K562 (cell line): ENCODE data around the gene FAM131C. TPM values are rescaled to one million over a fixed set of nuclear protein-coding genes. Genes with fewer than 3 reads are reported as not detected.

Experiments used
- CBFA2T3 ChIP-seq: fragments of 450-650 bp; IDR thresholded peaks from 2 replicates; pipeline ENCODE4 v1.6.1; 2017
- CBFB ChIP-seq: sonication (generic); formaldehyde crosslinking; IDR thresholded peaks from 2 replicates; pipeline ENCODE4 v1.4.0; 2020; ENCODE audit warnings: mild to moderate bottlenecking, missing genetic modification reagents
- CBX3 ChIP-seq, 2 experiments: IDR thresholded peaks; 1 replicate in 1 of 2; 2 replicates in 1 of 2; pipeline ENCODE4 v1.6.1; 2012; ENCODE audit warnings: inconsistent platforms in 2 of 2, low read length in 2 of 2, borderline replicate concordance in 1 of 2, control low read depth in 1 of 2
- CREB1 ChIP-seq, 2 experiments: sonication (generic) in 1 of 2; formaldehyde crosslinking in 1 of 2; IDR thresholded peaks; 2 replicates each; pipeline versions ENCODE4 v1.6.1 to v1.8.0; 2012 to 2022; ENCODE audit warnings: inconsistent platforms in 1 of 2, mild to moderate bottlenecking in 1 of 2, missing genetic modification reagents in 1 of 2, moderate library complexity in 1 of 2
- ESRRB ChIP-seq: fragments of 250-450 bp; sonication (Bioruptor Pico); IDR thresholded peaks from 2 replicates; pipeline ENCODE4 v1.5.0; 2020; ENCODE audit warnings: mild to moderate bottlenecking, moderate library complexity, borderline replicate concordance
- GATA2 ChIP-seq: sonication (generic); formaldehyde crosslinking; IDR thresholded peaks from 2 replicates; pipeline ENCODE4 v1.4.0; 2020; ENCODE audit warnings: mild to moderate bottlenecking, missing genetic modification reagents
- NFE2L1 ChIP-seq: fragments of 450-650 bp; IDR thresholded peaks from 2 replicates; pipeline ENCODE4 v1.6.1; 2016; ENCODE audit warnings: missing genetic modification characterization, low read depth, mild to moderate bottlenecking, missing compliant biosample characterization, moderate library complexity, borderline replicate concordance
- NFYB ChIP-seq: IDR thresholded peaks from 2 replicates; pipeline ENCODE4 v1.6.1; 2011; ENCODE audit warnings: mild to moderate bottlenecking, moderate library complexity; ENCODE audit not compliant: insufficient read length; ENCODE audit errors: extremely low read depth
- PCBP2 ChIP-seq: fragments of 200-400 bp; formaldehyde crosslinking; IDR thresholded peaks from 2 replicates; pipeline ENCODE4 v1.6.1; 2018; ENCODE audit warnings: low read length, low read depth, mild to moderate bottlenecking, moderate library complexity; ENCODE audit not compliant: poor library complexity, severe bottlenecking
- POU5F1 ChIP-seq: fragments of 150-350 bp; IDR thresholded peaks from 2 replicates; pipeline ENCODE4 v1.6.1; 2014; ENCODE audit warnings: borderline replicate concordance, low read length, low read depth, mild to moderate bottlenecking; ENCODE audit not compliant: partially characterized antibody
- PTBP1 ChIP-seq: fragments of 200-400 bp; formaldehyde crosslinking; IDR thresholded peaks from 2 replicates; pipeline ENCODE4 v1.6.1; 2017; ENCODE audit warnings: low read depth, low read length
- PTTG1 ChIP-seq: fragments of 450-650 bp; IDR thresholded peaks from 2 replicates; pipeline ENCODE4 v1.6.1; 2016; ENCODE audit warnings: low read depth, mild to moderate bottlenecking, missing genetic modification characterization, missing compliant biosample characterization
- RCOR1 ChIP-seq, 2 experiments: IDR thresholded peaks; 2 replicates each; pipeline ENCODE4 v1.6.1; 2012; ENCODE audit warnings: low read depth in 2 of 2, low read length in 2 of 2, borderline replicate concordance in 1 of 2, improper control_type of control experiment in 1 of 2
- SAFB ChIP-seq: fragments of 200-400 bp; formaldehyde crosslinking; IDR thresholded peaks from 2 replicates; pipeline ENCODE4 v1.6.1; 2017; ENCODE audit warnings: low read depth, low read length, borderline replicate concordance
- SNIP1 ChIP-seq: fragments of 450-650 bp; IDR thresholded peaks from 2 replicates; pipeline ENCODE4 v1.7.1; 2017; ENCODE audit warnings: low read depth, mild to moderate bottlenecking
- polyA plus RNA-seq, 8 experiments: library from polyadenylated mRNA; depleted of rRNA in 4 of 8; stranded (reverse) in 5 of 8; unstranded in 3 of 8; fragments of >200 nt; fragmentation: Nextera tagmentation in 2 of 8; fragmentation: Illumina TruSeq in 1 of 8; extraction: Ambion mirVana in 2 of 8; extraction: Trizol in 1 of 8; gene quantifications; 2 replicates each; pipeline versions ENCODE4 v1.2.1 to v1.2.3, GENCODE V29; 2011 to 2014; ENCODE audit warnings: inconsistent platforms in 1 of 8, missing spikeins in 1 of 8
- total RNA-seq, 7 experiments: library from RNA; depleted of rRNA in 6 of 7; stranded (reverse); fragments of >200 nt in 6 of 7; fragmentation: Illumina TruSeq in 2 of 7; extraction: Trizol in 2 of 7; gene quantifications; 2 replicates each; pipeline versions ENCODE4 v1.2.1 to v1.2.3, GENCODE V29; 2011 to 2021; ENCODE audit warnings: low replicate concordance in 1 of 7
- TF ChIP-seq, protein P1 (sequence below): sonication (generic); IDR thresholded peaks from 2 replicates; pipeline ENCODE4 v1.6.1; 2016
- TF ChIP-seq, protein P2 (sequence below): fragments of 250-450 bp; sonication (Bioruptor Pico); IDR thresholded peaks from 2 replicates; pipeline ENCODE4 v1.5.0; 2020; ENCODE audit warnings: mild to moderate bottlenecking
- TF ChIP-seq, protein P3 (sequence below), 3 experiments: fragments of 200-800 bp in 1 of 3; fragments of 250-450 bp in 1 of 3; fragments of 450-650 bp in 1 of 3; sonication (Bioruptor Pico) in 1 of 3; sonication (Bioruptor generic) in 1 of 3; formaldehyde crosslinking in 1 of 3; IDR thresholded peaks; 2 replicates each; pipeline versions ENCODE4 v1.6.1 to v1.8.0; 2016 to 2022; ENCODE audit warnings: mild to moderate bottlenecking in 2 of 3, missing genetic modification characterization in 2 of 3, missing compliant biosample characterization in 1 of 3, moderate library complexity in 1 of 3
- TF ChIP-seq, protein P4 (sequence below): fragments of 200-800 bp; sonication (Bioruptor generic); IDR thresholded peaks from 2 replicates; pipeline ENCODE4 v1.6.1; 2017; ENCODE audit warnings: missing genetic modification characterization, missing compliant biosample characterization

FAM131C gene
- total and polyA plus RNA-seq, 9 of the 15 experiments (the other 6 are each of a cell fraction or from before 2014, with no cell fraction given), result 0.10 to 0.29 (median 0.16) TPM; not detected in 6

DNA sequence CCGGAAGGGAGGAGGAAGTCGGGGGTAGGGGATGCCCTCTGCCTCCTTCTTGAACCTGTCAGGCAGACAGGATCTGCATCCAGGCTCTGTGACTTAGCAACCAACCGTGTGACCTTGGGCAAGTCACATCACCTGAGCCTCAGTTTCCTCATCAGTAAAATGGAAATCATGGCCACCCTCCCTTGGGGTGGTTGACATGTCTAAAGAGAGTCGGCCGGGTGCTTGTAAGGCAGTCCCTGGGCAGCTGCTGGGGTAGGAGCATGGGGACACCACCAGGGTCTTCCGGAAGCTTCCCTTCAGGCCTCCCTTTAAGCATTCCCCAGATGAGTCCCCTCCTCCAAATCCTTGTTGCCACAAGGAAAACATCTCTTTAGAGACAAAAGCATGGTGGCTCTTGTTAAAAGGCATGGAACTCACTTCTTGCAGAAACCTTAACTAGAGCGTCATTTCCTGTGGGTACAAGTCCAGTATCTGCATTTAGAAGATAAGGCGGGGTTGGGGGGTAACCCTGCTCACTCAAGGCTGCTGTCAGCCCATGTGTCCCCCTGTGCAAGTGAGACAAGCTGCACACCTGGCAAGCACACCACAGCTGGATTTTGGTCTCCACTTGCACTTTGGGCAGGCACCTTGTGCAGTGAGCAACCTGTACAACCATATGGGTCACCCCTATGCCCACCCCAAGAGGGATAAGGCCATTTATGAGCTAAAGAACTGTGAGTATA lies 19.5 kb downstream of the FAM131C start (continued):
- TF ChIP-seq, protein P1, sequence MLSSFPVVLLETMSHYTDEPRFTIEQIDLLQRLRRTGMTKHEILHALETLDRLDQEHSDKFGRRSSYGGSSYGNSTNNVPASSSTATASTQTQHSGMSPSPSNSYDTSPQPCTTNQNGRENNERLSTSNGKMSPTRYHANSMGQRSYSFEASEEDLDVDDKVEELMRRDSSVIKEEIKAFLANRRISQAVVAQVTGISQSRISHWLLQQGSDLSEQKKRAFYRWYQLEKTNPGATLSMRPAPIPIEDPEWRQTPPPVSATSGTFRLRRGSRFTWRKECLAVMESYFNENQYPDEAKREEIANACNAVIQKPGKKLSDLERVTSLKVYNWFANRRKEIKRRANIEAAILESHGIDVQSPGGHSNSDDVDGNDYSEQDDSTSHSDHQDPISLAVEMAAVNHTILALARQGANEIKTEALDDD, result no peak
- no peak for TF ChIP-seq NFE2L1
- TF ChIP-seq PTTG1 (tag), result no peak
- no peak for TF ChIP-seq SAFB
- no peak for TF ChIP-seq NFYB
- TF ChIP-seq CBFA2T3, result peak; percentile 97
- peak; percentile 62 for TF ChIP-seq CREB1 (IDR thresholded peaks at IDR 0.05)
- 0 out of 2 replicates have a peak, but pooled peaks have one; percentile 60 for TF ChIP-seq CREB1 (CRISPR knock-in tag; IDR thresholded peaks at IDR 0.05)
- TF ChIP-seq SNIP1, result no peak
- TF ChIP-seq RCOR1 (IDR thresholded peaks at IDR 0.05; ENCODE audit: borderline replicate concordance in 1 of 2, low read depth in 2 of 2, low read length in 2 of 2), result peak in 1 of 2 experiments; percentile 54; a peak in 1 of 4 replicates
- TF ChIP-seq, protein P2, sequence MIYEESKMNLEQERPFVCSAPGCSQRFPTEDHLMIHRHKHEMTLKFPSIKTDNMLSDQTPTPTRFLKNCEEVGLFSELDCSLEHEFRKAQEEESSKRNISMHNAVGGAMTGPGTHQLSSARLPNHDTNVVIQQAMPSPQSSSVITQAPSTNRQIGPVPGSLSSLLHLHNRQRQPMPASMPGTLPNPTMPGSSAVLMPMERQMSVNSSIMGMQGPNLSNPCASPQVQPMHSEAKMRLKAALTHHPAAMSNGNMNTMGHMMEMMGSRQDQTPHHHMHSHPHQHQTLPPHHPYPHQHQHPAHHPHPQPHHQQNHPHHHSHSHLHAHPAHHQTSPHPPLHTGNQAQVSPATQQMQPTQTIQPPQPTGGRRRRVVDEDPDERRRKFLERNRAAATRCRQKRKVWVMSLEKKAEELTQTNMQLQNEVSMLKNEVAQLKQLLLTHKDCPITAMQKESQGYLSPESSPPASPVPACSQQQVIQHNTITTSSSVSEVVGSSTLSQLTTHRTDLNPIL, result no peak
- peak in 1 of 2 experiments; percentile 39; a peak in 1 of 3 replicates for TF ChIP-seq CBX3 (IDR thresholded peaks at IDR 0.05; ENCODE audit: borderline replicate concordance in 1 of 2, low read length in 2 of 2)
- TF ChIP-seq ESRRB, result no peak
- TF ChIP-seq GATA2 (CRISPR knock-in tag), result peak; percentile 86
- no peak for TF ChIP-seq POU5F1
- TF ChIP-seq, protein P3, sequence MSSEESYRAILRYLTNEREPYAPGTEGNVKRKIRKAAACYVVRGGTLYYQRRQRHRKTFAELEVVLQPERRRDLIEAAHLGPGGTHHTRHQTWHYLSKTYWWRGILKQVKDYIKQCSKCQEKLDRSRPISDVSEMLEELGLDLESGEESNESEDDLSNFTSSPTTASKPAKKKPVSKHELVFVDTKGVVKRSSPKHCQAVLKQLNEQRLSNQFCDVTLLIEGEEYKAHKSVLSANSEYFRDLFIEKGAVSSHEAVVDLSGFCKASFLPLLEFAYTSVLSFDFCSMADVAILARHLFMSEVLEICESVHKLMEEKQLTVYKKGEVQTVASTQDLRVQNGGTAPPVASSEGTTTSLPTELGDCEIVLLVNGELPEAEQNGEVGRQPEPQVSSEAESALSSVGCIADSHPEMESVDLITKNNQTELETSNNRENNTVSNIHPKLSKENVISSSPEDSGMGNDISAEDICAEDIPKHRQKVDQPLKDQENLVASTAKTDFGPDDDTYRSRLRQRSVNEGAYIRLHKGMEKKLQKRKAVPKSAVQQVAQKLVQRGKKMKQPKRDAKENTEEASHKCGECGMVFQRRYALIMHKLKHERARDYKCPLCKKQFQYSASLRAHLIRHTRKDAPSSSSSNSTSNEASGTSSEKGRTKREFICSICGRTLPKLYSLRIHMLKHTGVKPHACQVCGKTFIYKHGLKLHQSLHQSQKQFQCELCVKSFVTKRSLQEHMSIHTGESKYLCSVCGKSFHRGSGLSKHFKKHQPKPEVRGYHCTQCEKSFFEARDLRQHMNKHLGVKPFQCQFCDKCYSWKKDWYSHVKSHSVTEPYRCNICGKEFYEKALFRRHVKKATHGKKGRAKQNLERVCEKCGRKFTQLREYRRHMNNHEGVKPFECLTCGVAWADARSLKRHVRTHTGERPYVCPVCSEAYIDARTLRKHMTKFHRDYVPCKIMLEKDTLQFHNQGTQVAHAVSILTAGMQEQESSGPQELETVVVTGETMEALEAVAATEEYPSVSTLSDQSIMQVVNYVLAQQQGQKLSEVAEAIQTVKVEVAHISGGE (CRISPR knock-in tag; IDR thresholded peaks at IDR 0.05), result peak in 1 of 3 experiments; percentile 66; a peak in 1 of 6 replicates
- 0 out of 2 replicates have a peak, but pooled peaks have one; percentile 21 for TF ChIP-seq PTBP1
- TF ChIP-seq, protein P4, sequence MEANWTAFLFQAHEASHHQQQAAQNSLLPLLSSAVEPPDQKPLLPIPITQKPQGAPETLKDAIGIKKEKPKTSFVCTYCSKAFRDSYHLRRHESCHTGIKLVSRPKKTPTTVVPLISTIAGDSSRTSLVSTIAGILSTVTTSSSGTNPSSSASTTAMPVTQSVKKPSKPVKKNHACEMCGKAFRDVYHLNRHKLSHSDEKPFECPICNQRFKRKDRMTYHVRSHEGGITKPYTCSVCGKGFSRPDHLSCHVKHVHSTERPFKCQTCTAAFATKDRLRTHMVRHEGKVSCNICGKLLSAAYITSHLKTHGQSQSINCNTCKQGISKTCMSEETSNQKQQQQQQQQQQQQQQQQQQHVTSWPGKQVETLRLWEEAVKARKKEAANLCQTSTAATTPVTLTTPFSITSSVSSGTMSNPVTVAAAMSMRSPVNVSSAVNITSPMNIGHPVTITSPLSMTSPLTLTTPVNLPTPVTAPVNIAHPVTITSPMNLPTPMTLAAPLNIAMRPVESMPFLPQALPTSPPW (CRISPR knock-in tag), result peak; percentile 72
- no peak for TF ChIP-seq PCBP2
- TF ChIP-seq CBFB (CRISPR knock-in tag), result peak; percentile 35; the same call in 1 of the 2 replicates
